WERI-Rb-1 (cell line): Measurements from ENCODE around the gene CAMP.
"Not testable (repeated sequence)": the region's sequence is repeated elsewhere in the genome, so short reads cannot be mapped to it uniquely, and the experiment has no call there.

Source experiments
- DNase-seq: peaks from one replicate; pipeline ENCODE4 v3.0.0-alpha.2; 2020
- H3K27ac ChIP-seq: fragments of 250-450 bp; sonication (Bioruptor Pico); 2 replicates; pipeline ENCODE4 v1.5.1; 2020; ENCODE audit warnings: mild to moderate bottlenecking, moderate library complexity
- H3K27me3 ChIP-seq: fragments of 250-450 bp; sonication (Bioruptor Pico); 2 replicates; pipeline ENCODE4 v1.5.1; 2021; ENCODE audit warnings: mild to moderate bottlenecking, low read depth, moderate library complexity; ENCODE audit not compliant: insufficient read depth, severe bottlenecking
- H3K36me3 ChIP-seq: fragments of 250-450 bp; sonication (Bioruptor Pico); 2 replicates; pipeline ENCODE4 v1.5.1; 2020; ENCODE audit warnings: mild to moderate bottlenecking, moderate library complexity
- H3K4me3 ChIP-seq: 2 replicates; pipeline ENCODE4 v1.5.1; 2011; ENCODE audit warnings: low read depth, mild to moderate bottlenecking, control low read depth, low read length
- H3K9me3 ChIP-seq: fragments of 250-450 bp; sonication (Bioruptor Pico); 2 replicates; pipeline ENCODE4 v1.5.1; 2021; ENCODE audit warnings: mild to moderate bottlenecking, moderate library complexity; ENCODE audit not compliant: severe bottlenecking
- TF ChIP-seq, protein P1 (sequence below): IDR thresholded peaks from 2 replicates; pipeline ENCODE4 v1.5.1; 2011; ENCODE audit warnings: low read depth, mild to moderate bottlenecking, control low read depth, inconsistent platforms, low read length

CAMP gene

DNA sequence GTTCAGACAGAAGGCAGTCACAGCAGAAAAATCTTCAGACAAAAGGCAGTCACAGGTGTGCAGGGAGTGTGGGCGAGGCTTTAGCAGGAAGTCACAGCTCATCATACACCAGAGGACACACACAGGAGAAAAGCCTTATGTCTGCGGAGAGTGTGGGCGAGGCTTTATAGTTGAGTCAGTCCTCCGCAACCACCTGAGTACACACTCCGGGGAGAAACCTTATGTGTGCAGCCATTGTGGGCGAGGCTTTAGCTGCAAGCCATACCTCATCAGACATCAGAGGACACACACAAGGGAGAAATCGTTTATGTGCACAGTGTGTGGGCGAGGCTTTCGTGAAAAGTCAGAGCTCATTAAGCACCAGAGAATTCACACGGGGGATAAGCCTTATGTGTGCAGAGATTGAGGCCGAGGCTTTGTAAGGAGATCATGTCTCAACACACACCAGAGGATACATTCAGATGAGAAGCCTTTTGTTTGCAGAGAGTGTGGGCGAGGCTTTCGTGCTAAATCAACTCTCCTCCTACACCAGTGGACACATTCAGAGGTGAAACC, 45.2 kb downstream of the CAMP start:
- H3K9me3 ChIP-seq: no peaks in the 10 kb centered on the region
- peak; percentile 69 for DNase-seq

DNA sequence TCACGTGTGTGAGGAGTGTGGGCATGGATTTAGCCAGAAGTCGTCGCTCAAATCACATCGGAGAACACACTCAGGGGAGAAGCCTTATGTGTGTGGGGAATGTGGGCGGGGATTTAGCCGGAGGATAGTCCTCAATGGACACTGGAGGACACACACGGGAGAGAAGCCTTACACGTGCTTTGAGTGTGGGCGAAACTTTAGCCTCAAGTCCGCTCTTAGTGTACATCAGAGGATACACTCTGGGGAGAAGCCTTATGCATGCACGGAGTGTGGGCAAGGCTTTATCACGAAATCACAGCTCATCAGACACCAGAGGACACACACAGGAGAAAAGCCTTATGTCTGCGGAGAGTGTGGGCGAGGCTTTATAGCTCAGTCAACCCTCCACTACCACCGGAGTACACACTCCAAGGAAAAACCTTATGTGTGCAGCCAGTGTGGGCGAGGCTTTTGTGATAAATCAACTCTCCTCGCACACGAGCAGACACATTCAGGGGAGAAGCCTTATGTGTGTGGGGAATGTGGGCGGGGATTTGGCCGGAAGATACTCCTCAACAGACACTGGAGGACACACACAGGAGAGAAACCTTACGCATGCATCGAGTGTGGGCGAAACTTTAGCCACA, 45.8 kb downstream of the CAMP start:
- Histone ChIP-seq H3K27me3 (no peaks in the 10 kb centered on the region), H3K27ac (peak overlapping the region; percentile 83), H3K9me3 (no peaks in the 10 kb centered on the region), H3K4me3 (peak overlapping the region; percentile 26), H3K36me3 (peaks cover 15% of the 10 kb centered on the region)
- no peak for DNase-seq
- TF ChIP-seq, protein P1, sequence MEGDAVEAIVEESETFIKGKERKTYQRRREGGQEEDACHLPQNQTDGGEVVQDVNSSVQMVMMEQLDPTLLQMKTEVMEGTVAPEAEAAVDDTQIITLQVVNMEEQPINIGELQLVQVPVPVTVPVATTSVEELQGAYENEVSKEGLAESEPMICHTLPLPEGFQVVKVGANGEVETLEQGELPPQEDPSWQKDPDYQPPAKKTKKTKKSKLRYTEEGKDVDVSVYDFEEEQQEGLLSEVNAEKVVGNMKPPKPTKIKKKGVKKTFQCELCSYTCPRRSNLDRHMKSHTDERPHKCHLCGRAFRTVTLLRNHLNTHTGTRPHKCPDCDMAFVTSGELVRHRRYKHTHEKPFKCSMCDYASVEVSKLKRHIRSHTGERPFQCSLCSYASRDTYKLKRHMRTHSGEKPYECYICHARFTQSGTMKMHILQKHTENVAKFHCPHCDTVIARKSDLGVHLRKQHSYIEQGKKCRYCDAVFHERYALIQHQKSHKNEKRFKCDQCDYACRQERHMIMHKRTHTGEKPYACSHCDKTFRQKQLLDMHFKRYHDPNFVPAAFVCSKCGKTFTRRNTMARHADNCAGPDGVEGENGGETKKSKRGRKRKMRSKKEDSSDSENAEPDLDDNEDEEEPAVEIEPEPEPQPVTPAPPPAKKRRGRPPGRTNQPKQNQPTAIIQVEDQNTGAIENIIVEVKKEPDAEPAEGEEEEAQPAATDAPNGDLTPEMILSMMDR: no peak

More for the DNA sequence above, 45.2 kb downstream of the CAMP start:
- Histone ChIP-seq H3K27me3 (no peaks in the 10 kb centered on the region), H3K27ac (peak overlapping the region; percentile 83), H3K4me3 (peak overlapping the region; percentile 26), H3K36me3 (peaks cover 19% of the 10 kb centered on the region)
- TF ChIP-seq, protein P1: no peak

GRCh38 chr3:48269592-48269991, 46.3 kb downstream of the CAMP start:
- no peaks in the 10 kb centered on the region for H3K27me3 ChIP-seq
- DNase-seq: no peak
- TF ChIP-seq, protein P1: no peak
- no peak overlapping the region for H3K4me3 ChIP-seq
- H3K27ac ChIP-seq: no peak overlapping the region; the same call in 1 of the 2 replicates
- no peaks in the 10 kb centered on the region for H3K9me3 ChIP-seq
- peaks cover 13% of the 10 kb centered on the region for H3K36me3 ChIP-seq

- Histone ChIP-seq H3K4me3 (no peak overlapping the region), H3K36me3 (peaks cover 13% of the 10 kb centered on the region), H3K27me3 (no peaks in the 10 kb centered on the region), H3K9me3 (no peaks in the 10 kb centered on the region), H3K27ac (no peak overlapping the region)
- DNase-seq: no peak
- TF ChIP-seq, protein P1: no peak
These were observed 47.0 kb downstream of the CAMP start for GRCh38 chr3:48270306-48270705.

DNA sequence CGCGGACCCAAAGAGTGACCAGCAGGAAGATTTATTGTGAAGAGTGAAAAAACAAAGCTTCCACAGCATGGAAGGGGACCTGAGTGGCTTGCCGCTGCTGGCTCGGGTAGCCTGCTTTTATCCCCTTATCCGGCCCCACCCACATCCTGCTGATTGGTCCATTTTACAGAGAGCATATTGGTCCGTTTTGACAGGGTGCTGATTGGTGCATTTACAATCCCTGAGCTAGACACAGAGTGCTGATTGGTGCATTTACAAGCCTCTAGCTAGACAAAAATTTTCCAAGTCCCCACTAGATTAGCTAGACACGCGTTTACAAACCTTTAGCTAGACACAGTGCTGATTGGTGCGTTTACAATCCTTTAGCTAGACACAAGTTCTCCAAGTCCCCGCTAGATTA, 47.9 kb downstream of the CAMP start:
- H3K36me3 ChIP-seq: peaks cover 12% of the 10 kb centered on the region
- H3K9me3 ChIP-seq, H3K4me3 ChIP-seq, H3K27ac ChIP-seq, DNase-seq, H3K27me3 ChIP-seq: not testable (repeated sequence)

DNA sequence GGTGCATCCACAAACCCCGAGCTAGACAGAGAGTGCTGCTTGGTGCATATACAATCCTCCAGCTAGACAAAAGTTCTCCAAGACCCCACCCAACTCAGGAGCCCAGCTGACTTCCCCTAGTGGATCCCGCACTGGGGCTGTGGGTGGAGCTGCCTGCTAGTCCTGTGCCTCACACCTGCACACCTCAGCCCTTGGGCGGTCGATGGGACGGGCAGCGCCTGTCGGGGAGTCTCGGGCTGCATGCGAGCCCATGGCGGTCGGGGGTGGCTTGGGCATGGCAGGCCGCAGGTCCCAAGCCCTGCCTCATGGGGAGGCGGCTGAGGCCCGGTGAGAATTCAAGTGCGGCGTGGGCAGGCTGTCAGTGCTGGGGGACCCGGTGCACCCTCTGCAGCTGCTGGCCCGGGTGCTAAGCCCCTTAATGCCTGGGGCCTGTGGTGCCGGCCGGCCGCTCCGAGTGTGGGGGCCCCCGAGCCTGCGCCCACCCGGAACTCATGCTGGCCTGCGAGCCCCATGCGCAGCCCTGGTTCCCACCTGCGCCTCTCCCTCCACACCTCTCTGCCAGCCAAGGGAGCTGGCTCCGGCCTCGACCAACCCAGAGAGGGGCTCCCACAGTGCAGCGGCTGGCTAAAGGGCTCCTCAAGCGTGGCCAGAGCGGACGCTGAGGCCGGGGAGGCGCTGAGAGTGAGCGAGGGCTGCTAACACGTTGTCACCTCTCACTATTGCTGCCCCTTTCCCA, 48.6 kb downstream of the CAMP start:
- TF ChIP-seq, protein P1: no peak
- Histone ChIP-seq H3K9me3 (no peaks in the 10 kb centered on the region), H3K4me3 (no peak overlapping the region), H3K36me3 (peaks cover 5% of the 10 kb centered on the region), H3K27me3 (no peaks in the 10 kb centered on the region), H3K27ac (no peak overlapping the region)
- no peak for DNase-seq
